GM18498 (cell line): ENCODE measurements around the gene DECR2.
"Not testable (repeated sequence)": the region's sequence is repeated elsewhere in the genome, so short reads cannot be mapped to it uniquely, and the experiment has no call there.

Experiments
- ATAC-seq: cut with Tn5 transposase; IDR thresholded peaks from one replicate; pipeline ENCODE4 v1.9.1; 2021; ENCODE audit warnings: mild to moderate bottlenecking, moderate library complexity; ENCODE audit not compliant: unreplicated experiment

The DECR2 gene, protein sequence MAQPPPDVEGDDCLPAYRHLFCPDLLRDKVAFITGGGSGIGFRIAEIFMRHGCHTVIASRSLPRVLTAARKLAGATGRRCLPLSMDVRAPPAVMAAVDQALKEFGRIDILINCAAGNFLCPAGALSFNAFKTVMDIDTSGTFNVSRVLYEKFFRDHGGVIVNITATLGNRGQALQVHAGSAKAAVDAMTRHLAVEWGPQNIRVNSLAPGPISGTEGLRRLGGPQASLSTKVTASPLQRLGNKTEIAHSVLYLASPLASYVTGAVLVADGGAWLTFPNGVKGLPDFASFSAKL

DNA sequence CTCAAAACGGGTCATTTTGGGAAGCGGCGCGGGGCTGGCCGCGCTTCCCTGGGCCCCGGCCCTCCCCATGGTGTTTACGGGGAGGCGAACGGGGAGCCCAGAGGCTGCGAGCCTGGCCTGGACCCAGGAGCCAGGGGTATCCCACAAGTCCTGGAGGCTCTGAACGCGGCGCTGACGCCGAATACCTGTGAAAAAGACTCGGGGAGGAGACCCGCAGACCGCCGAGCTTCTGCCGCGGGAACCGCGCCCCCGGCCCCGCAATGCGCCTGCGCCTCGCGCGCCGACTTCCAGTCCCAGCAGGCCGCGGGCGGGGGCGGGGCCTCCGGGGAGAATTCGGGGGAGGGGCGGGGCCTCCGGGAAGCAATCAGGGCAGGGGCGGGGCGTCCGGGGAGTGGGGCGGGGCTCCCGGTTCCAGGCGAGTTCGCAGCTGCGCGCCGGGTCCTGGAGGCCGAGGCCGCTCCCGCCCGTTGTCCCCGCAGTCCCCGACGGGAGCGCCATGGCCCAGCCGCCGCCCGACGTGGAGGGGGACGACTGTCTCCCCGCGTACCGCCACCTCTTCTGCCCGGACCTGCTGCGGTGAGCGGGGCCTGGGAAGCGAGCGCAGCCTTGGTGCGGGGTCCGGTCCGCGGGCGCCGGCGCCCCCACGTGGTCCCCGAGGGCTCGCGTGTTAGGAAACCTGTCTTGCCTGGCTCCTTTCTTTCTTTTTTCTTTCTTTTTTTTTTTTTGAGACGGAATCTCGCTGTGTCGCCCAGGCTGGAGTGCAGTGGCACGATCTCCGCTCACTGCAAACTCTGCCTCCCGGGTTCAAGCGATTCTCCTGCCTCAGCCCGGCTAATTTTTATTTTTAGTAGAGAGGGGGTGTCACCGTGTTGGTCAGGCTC lies at the start of gene DECR2:
DECR2 (plus strand) TSS at position 418 of the 881 bp plus-strand sequence; CDS start at position 497, 79 bp downstream.
- peak; percentile 55 for ATAC-seq

DNA sequence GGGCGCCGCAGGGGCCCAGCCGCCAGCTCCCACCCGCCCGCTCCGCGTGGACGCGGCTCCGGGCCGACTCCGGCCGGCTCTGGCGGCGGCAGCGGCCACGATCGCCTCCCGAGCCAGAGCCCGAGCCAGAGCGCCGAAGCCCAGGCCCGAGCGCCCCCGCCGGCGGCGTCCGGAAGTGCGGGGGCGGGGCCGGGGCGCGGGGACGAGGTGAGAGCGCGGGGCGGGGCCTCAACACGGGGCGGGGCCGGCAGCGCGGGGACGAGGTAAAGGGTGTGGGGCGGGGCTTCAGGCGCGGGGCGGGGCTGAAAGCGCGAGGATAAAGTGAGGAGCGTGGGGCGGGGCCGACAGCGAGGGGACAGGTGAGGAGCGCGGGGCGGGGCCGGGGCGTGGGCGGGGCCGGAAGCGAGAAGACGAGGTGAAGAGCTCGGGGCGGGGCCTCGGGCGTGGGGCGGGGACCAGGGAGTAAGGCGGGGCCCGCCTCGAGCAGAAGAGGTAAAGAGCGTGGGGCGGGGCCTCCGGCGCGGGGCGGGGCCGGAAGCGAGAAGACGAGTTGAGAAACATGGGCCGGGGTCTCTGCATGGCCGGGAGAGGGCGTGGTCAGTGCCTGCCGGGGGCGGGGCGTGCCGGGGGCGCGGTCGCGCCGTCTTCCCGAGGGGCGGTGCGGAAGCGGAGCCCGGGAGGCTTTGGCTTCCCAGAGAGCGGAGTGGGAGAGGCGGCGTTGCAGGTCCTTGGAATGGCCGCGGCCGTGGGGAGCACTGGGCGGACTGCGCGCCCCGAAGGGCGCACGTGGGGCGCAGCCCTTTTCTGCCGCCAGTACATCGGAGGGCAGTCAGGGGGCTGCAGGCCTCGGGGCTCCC lies 48.9 kb upstream of the DECR2 start, which contains the start of gene AXIN1:
AXIN1 (minus strand) TSS at position 177 of the 857 bp plus-strand sequence. CDS start 5,698 bp downstream, outside the sequence.
- peak; percentile 68 for ATAC-seq

DNA sequence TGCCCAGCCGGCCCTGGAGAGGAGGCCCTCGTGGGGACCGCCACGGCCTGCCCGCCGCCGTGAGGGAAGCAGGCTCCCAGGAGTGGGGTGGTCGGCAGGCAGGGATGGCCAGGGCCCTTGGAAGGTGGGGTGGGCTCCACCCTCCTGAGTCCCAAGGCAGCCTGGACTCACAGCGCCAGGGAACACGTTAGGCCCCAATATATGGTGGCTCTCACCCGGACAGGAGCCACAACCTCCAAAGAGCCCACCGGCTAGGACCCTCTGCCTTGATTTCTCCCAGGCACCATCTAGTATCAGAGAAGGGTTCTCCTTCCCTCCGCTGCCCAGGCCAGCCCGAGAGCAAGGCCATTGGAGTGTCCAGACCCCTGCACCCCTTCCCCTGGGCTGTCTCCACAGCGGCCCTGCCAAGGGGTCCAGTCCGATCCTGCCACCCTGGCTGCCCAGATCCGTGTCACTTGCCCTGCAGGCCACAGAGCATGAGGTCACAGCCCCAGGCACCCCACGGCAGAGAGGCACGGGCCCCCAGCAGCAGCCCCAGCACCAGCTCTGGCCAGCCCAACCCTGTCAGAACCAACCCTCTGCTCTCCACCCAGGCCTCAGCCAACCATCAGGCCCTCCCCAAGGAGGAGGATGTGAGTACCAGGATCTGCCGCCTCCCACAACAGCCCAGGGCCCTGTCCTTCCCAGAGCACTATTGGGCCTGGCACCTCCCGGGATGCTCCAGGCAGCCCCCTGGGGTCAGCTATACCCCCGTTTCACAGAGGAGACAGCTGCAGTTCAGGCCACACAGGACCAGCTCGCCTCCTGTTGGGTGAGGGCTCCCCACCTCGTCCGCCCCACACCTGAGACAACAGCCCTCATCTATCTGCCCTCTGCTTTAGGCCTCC lies 48.0 kb upstream of the DECR2 start:
- ATAC-seq: no peak

DNA sequence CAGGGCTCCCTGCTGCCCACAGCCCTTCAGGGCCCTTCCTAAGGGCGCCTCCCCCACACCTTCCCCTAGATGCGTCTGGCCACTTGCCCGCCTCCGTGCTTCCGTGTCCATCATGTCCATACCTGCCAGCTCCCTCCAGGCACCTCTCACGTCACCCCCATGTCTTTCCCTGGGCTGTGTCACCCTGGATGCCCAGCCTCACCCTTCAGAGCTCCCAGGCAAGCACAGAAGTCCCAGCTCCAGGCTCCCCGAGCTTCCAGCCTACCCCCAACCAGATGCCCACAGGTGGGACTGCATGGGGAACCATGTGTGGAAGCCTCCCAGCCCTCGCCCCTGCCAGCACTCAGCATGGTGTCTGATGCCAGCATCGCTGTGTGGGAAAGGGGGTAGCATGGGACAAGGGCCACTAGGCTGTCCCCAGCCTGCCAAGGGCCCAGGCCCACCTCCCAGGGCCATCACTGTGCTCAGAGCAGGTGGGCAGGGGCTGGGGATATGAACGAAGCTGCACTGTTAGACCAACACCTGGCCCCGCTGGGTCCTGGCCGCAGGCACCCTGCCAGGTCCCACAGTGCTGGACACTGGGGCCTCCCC lies 47.3 kb upstream of the DECR2 start:
- no peak for ATAC-seq

DNA sequence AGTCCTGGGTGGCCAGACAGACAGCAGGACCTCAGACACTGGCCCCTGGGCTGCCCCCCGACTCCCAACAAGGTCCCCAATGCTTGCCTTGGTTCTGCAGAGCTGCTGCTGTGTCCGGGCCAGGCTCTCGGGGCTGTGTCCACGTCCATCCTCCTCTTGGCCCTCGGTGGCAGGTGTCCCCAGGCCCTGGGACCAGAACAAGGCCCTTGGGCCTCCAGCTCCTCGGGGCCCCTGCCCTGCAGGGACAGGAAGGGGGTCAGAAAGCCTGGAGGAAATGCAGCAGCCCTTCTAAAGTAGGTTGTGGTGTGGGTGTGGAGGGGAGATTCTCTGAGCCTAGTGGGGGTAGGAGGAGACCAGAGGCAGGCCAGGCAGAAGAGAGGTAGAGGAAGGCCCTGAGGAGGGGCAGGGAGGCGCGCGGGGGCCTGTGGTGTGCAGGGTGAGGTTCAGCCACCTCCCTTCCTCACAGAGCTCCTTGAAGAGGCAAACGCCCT lies 46.7 kb upstream of the DECR2 start:
- ATAC-seq: no peak

DNA sequence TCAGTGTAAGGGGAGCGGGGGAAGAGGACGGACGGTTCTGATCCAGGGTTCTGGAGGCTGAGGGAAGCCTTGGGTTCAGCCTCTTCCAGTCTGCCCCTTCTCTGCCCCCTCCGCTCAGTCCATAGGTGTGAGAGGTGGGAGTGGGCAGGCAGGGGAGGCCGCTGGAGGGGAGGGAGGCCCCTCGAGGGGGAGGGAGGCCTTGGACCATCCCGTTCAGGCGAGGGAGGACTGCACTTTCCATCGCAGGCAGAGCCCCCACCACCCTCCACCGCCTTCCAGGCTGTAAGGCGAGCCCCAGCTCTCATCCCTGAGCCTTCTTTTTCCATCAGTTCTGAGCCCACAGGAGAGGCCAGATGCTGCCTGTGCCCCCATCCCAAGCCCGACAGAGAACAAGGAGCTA lies 44.9 kb upstream of the DECR2 start:
- no peak for ATAC-seq

DNA sequence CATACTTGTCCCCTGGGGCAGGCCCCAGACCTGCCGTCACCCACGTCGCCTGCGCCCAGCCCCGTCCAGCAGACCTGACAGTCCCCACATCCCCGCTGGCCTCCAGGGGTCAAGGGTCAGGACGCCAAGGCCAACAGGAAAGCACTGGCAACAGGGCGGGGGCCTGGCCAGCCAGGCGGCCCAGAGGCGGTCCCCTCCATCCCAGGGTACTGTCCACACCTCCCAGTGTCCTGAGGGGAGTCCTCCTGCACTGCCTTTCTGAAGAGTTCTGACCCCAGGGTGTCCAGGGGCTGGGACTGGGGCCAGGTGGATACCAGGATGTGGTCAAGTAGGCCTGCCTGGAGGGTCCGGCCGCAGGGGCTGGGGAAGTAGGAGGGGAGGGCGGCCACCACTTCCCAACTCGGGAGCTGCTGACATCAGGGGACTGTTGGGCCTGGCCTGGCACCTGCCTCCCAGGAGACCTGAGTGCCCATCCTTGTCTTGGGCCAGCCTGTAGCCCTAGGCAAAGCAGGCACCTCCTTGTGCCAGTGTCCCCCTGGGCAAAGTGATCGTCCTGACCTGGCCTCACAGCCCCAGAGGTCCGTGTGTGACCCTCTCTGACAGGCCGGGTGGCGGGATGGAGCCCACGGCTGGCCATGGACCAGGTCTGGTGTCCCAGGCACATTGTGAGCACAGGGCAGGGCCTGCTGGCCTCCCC lies 42.5 kb upstream of the DECR2 start:
- ATAC-seq: no peak

DNA sequence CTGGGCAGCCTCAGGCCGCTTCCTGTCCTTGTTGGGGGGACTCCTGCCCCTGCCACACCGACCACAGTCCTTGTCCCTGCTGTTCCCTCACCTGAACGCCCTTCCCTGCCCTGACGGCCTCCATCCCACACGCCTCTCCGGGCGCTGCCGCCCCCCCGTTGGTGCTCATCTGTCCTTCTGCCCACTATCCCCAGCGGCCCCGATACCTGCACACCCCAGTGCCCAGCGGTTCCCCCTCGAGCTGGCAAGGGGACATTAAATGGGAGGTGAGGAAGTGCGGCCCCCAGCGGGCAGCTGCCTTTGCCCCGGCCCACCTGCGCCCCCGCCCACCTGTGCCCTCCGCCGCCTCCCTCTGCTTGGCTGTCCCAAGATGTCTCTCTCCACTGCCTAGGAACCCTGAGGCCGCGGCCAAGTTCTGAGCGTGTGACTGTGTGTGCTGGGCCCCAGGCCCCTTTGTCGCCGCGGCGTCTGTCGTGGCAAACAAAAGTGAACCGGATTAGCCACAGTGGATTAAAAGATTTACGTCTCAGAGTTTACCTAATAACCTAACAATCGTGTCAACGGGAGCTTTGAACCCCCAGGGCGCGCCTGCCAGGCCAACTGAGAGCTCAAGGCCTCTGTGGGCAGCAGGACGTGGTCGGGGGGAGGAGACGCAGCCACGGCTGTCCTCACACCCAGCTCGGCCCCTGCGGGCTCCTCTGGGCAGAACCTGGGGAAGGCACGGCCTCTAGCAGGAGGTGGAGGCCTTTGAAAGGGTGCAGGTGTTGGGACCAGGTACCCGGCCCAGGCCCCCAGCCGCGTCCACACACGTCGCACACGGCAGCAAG lies 41.6 kb upstream of the DECR2 start:
- ATAC-seq: no peak

DNA sequence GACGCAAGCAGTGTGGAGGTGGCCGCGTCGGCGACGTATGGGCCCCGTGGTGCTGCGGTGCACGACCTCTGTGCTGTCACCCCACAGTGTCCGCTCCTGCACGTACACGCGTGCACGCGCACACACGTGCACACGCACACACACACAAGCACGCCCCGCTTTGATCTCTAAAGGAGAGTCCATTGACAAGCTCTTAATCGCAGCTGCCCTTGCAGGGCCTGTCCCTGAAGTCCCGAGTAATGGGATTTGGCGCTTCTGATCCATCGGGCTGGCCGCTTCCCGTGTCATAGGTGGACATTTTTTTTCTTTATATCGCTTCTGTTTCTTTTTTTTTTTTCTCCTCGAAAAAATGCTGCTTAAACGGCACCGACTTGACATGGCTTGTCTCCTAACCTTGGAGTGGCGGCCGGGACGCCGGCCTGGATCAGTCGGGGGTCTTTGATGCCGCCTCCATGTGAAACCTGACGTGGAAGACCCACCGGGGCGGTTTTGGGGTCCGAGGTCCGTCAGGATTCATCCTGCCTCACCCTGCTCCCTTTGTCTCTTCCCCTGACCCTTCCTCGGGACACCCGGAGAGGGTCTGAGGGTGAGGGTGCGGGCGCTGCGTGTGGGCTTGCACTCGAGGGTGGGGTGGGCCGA lies 40.9 kb upstream of the DECR2 start:
- no peak for ATAC-seq

DNA sequence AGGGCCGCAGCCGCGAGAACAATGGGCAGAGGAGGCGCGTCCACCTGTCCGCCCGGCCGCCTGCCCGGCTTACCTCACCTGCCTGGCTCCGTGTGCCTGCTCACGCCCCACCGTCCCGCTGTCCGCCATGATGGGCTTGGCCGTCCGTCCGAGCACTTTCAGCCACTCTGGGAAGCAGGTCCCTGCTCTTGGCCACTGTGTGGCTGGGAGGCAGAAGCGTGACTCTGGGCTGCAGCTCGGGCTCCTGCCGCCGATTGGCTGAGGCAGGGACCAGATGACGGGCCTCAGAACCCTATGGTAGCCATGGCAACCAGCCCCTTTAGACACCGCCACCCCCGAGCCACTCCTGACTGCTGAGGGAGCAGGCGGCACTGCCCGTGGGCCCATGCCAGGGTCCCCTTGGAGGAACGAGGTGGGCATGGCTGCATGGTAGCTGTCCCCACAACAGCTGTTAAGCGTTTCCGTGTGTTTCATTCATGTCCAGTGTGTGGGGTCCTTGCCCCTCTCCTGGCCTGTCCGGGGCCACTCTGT lies 40.3 kb upstream of the DECR2 start:
- no peak for ATAC-seq

DNA sequence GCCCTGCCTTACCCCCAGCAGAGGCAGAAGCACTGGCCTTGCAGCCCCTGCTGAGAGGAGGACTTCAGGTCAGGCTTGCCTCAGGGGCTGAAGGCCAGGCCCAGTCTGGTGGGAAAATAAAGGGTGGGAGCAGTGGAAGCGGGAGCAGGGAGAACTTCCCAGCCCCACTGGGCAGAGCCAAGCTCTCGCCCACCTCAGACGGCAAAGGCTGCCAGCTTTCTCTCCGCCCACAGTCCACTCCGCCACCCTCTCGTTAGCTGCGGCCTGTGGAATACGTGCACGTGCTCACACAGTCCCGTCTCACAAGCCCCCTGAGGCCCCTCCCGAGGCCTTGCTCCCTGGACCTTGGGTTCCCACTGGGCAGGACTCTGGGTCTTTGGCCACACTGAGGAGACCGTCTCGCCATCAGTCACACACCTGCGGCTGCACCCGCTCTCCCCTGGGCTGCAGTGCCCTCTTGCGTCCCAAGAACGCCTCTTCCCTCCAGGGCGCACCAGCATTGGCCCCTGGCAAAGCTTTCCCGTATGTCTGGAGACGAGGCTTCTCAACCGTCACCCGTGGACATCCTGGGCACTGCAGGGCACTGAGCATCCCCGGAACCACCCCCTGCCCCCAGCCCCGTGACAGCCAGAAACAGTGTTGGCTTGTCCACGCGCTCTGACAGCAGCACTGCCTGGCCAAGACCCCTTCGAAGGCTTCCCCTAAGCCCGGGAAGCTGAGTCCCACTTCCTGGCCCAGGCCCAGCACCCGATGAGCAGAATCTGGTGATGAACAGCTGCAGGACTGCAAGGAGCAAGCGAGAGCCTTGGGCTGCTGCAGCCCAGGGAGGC lies 39.6 kb upstream of the DECR2 start:
- ATAC-seq: peak; percentile 48

DNA sequence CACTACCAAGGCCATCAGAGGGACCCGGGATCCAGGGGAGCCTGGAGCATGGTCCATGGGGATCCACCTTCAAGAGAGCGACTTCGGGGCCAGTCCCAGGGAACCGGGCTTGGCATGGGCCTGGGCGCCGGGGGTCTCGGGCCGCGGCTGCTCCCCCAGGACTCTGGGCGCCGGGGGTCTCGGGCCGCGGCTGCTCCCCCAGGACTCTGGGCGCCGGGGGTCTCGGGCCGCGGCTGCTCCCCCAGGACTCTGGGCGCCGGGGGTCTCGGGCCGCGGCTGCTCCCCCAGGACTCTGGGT lies 39.0 kb upstream of the DECR2 start:
- not testable (repeated sequence) for ATAC-seq

DNA sequence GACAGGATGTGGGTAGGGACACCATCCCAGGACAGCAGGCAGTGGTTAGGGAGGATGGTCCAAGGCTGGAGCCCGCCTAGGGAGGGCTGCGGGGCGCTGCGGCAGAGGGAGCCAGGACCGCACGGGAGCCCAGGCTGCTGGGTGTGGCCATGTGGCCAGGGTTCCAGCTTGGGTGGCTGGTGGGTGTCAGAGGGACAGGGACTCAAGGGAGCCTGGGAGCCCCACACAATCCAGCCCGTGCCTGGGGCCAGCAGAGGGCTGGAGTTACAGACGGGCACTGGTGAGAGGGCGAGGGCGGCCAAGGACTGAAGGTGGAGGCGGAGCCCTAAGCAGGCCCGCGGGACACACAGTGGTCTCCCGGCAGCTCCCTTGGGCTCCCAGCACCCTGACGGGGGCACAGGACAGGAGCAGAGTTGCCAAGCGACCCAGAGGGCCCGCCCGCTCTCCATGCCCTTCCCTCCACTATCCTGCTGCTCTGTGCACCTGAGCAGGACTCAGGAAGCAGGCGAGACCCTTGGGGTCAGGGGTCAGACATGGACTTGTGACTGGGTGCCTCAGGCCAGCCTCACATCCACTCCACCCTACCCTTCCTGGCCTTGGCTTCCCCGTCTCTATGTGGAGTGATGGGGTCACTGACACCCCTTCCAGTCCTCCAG lies 38.4 kb upstream of the DECR2 start:
- ATAC-seq: no peak

DNA sequence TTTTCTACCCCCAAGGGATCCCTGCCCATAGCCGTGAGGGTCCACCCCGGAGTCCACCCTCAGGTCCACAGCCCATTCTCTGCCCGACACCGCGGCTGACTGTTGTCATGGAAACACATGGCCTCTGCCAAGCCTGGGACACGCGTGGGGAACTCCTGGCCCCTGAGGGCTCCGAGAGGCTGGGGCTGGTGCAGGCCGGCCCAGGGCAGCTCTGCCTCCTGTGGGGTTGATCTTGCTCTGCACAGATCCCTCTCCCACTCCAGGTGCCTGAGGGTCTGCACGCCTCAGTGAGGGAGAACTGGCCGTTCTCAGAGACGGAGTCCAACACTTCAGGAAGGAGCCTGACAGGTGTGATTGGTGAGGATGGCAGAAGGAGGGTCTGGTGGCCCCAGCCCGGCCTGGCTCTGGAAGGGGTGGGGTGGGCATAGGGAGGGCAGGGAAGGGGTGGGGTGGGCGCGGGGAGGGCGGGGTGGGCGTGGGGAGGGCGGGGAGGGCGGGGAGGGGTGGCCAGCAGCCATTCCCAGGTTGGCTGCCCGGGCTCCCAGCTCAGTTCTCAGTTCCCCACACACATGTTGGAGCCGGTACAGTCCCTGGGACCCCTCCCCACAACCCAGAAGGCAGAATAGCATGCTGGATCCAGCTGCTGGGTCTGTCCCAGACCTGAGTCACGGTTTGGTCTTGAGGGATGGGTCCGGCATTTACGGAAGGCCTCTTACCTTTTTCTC lies 37.8 kb upstream of the DECR2 start:
- ATAC-seq: no peak
